Measurements from ENCODE around the gene LBR.

LBR gene

GRCh38 chr1:225435076-225435475 lies 7.2 kb upstream of the LBR start:
- no peak overlapping the region for H3K4me3 Mint-ChIP-seq
- peaks cover 9% of the 10 kb centered on the region for H3K27me3 Mint-ChIP-seq (ENCODE audit: low read depth)
- H3K27ac Mint-ChIP-seq = no peak overlapping the region
- no peaks in the 10 kb centered on the region for H3K36me3 Mint-ChIP-seq (ENCODE audit: low read depth)
- no peak for TF ChIP-seq CTCF (IDR thresholded peaks at IDR 0.05; ENCODE audit: unreplicated experiment in 3 of 3)
- H3K9me3 Mint-ChIP-seq = no peaks in the 10 kb centered on the region
- H3K4me1 Mint-ChIP-seq = peaks cover 22% of the 10 kb centered on the region

GRCh38 chr1:225434046-225434445 lies 6.2 kb upstream of the LBR start:
- peaks cover 9% of the 10 kb centered on the region for H3K27me3 Mint-ChIP-seq (ENCODE audit: low read depth)
- H3K9me3 Mint-ChIP-seq = no peaks in the 10 kb centered on the region
- peaks cover 19% of the 10 kb centered on the region for H3K4me1 Mint-ChIP-seq
- H3K27ac Mint-ChIP-seq = no peak overlapping the region
- H3K36me3 Mint-ChIP-seq (ENCODE audit: low read depth) = no peaks in the 10 kb centered on the region
- no peak for TF ChIP-seq CTCF (IDR thresholded peaks at IDR 0.05; ENCODE audit: unreplicated experiment in 3 of 3)
- no peak overlapping the region for H3K4me3 Mint-ChIP-seq

- H3K4me3 Mint-ChIP-seq = no peak overlapping the region
- H3K36me3 Mint-ChIP-seq (ENCODE audit: low read depth) = no peaks in the 10 kb centered on the region
- no peaks in the 10 kb centered on the region for H3K9me3 Mint-ChIP-seq
- TF ChIP-seq CTCF (IDR thresholded peaks at IDR 0.05; ENCODE audit: unreplicated experiment in 3 of 3) = no peak
- H3K27me3 Mint-ChIP-seq (ENCODE audit: low read depth) = no peaks in the 10 kb centered on the region
- H3K27ac Mint-ChIP-seq = no peak overlapping the region
- H3K4me1 Mint-ChIP-seq = peaks cover 19% of the 10 kb centered on the region
These were observed 3.4 kb upstream of the LBR start for GRCh38 chr1:225431081-225431863.

GRCh38 chr1:225430301-225430700 lies 2.5 kb upstream of the LBR start:
- Mint-ChIP-seq H3K9me3 (no peaks in the 10 kb centered on the region), H3K4me3 (peak overlapping the region; percentile 28 to 50 (median 35)), H3K36me3 (ENCODE audit: low read depth) (no peaks in the 10 kb centered on the region), H3K4me1 (peaks cover 29% of the 10 kb centered on the region), H3K27ac (peak overlapping the region; percentile 20 to 53 (median 33)), H3K27me3 (ENCODE audit: low read depth) (no peaks in the 10 kb centered on the region)
- TF ChIP-seq CTCF (IDR thresholded peaks at IDR 0.05; ENCODE audit: unreplicated experiment in 3 of 3) = no peak

- H3K27ac Mint-ChIP-seq = peak overlapping the region; percentile 81 to 93 (median 92)
- no peaks in the 10 kb centered on the region for H3K9me3 Mint-ChIP-seq
- H3K4me1 Mint-ChIP-seq = peaks cover 42% of the 10 kb centered on the region
- peak overlapping the region; percentile 88 to 94 (median 90) for H3K4me3 Mint-ChIP-seq
- no peaks in the 10 kb centered on the region for H3K36me3 Mint-ChIP-seq (ENCODE audit: low read depth)
- H3K27me3 Mint-ChIP-seq (ENCODE audit: low read depth) = no peaks in the 10 kb centered on the region
- no peak for TF ChIP-seq CTCF (IDR thresholded peaks at IDR 0.05; ENCODE audit: unreplicated experiment in 3 of 3)
These were observed 1.1 kb upstream of the LBR start for GRCh38 chr1:225428881-225429455.

Data from nephron (organoid).